Retinal pigment epithelial cell (primary cell): ENCODE measurements around the gene RNF43.
"Not testable (repeated sequence)": the region's sequence is repeated elsewhere in the genome, so short reads cannot be mapped to it uniquely, and the experiment has no call there.

Experiments
- DNase-seq: peaks from one replicate; pipeline ENCODE4 v3.0.0-alpha.2; 2010; ENCODE audit warnings: low read depth
- H3K4me3 ChIP-seq: 2 replicates; pipeline ENCODE4 v1.5.1; 2011; ENCODE audit warnings: mild to moderate bottlenecking, low read length, control low read depth, moderate library complexity
- TF ChIP-seq, protein P1 (sequence below): conservative IDR thresholded peaks from 2 replicates; pipeline ENCODE4 v1.5.1; 2011; ENCODE audit warnings: low read depth, low read length, control low read depth, inconsistent platforms

Gene RNF43

GRCh38 chr17:58399974-58400373 lies 17.4 kb downstream of the RNF43 start:
- H3K4me3 ChIP-seq: no peak overlapping the region
- TF ChIP-seq, protein P1, sequence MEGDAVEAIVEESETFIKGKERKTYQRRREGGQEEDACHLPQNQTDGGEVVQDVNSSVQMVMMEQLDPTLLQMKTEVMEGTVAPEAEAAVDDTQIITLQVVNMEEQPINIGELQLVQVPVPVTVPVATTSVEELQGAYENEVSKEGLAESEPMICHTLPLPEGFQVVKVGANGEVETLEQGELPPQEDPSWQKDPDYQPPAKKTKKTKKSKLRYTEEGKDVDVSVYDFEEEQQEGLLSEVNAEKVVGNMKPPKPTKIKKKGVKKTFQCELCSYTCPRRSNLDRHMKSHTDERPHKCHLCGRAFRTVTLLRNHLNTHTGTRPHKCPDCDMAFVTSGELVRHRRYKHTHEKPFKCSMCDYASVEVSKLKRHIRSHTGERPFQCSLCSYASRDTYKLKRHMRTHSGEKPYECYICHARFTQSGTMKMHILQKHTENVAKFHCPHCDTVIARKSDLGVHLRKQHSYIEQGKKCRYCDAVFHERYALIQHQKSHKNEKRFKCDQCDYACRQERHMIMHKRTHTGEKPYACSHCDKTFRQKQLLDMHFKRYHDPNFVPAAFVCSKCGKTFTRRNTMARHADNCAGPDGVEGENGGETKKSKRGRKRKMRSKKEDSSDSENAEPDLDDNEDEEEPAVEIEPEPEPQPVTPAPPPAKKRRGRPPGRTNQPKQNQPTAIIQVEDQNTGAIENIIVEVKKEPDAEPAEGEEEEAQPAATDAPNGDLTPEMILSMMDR: no peak
- DNase-seq: no peak

DNA sequence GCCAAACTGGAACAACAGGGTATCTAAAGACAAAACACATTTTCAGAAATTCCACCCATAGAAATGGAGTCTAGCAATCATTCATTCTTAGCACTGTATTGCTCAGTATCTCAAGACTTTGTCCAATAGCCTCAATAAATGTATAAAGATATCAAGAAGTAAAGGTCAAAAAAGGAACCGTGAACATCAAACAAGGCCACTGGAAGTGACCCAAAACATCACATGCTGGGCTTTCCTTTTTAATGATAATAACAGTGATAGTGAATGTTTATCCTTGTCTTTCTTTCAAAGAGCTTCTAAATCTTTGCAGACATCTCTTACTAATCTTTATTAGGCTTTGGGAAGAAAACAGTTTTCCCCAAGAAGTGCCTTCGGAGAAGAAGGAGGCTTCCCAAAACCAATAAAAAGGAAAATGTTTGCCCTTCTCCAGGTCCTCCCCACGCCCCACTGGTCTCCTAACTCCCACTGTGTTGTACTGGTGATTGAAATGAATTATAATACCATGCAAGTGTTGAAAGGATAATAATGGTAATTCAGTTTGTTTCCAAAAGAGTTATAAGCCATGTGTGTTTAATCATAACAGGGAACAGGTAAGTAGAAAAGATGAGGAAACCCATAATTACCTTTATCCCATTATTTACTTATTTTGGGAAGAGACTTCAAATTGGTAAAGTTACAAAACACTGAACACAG lies 18.6 kb downstream of the RNF43 start:
- TF ChIP-seq, protein P1: no peak
- no peak for DNase-seq

DNA sequence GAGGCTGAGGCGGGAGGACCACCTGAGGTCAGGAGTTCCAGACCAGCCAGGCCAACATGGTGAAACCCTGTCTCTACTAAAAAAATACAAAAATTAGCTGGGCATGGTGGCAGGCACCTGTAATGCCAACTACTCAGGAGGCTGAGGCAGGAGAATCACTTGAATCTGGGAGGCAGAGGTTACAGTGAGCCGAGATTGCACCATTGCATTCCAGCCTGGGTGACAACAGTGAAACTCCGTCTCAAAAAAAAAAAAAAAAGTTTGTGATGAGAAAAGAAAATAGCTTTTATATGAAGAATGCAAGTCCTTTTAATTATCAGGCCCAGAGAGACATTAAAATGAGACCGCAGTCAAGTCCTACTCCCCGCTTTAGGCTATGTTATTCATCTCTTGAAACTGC lies 19.9 kb downstream of the RNF43 start:
- H3K4me3 ChIP-seq, DNase-seq: not testable (repeated sequence)

More for the DNA sequence above, 18.6 kb downstream of the RNF43 start:
- no peak overlapping the region for H3K4me3 ChIP-seq

DNA sequence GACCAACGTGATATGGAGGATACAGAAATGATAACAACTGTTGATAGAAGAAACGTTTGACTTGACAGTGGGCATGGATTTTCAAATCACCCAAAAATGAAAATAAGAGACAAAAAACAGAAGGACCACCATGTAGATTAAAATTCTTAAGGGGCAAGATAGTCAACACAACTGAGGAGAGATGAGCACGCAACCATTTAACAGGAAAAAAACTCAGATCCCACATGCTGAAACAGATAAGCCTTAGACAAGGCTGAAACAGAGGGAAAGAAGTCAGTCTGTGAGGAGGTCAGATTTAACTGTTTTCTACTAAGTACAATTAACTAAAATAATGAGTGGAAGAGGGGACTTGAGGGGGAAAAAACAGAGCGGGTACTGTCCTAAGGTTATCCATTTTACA lies 21.2 kb downstream of the RNF43 start:
- DNase-seq: no peak
- TF ChIP-seq, protein P1: no peak
- H3K4me3 ChIP-seq: no peak overlapping the region

DNA sequence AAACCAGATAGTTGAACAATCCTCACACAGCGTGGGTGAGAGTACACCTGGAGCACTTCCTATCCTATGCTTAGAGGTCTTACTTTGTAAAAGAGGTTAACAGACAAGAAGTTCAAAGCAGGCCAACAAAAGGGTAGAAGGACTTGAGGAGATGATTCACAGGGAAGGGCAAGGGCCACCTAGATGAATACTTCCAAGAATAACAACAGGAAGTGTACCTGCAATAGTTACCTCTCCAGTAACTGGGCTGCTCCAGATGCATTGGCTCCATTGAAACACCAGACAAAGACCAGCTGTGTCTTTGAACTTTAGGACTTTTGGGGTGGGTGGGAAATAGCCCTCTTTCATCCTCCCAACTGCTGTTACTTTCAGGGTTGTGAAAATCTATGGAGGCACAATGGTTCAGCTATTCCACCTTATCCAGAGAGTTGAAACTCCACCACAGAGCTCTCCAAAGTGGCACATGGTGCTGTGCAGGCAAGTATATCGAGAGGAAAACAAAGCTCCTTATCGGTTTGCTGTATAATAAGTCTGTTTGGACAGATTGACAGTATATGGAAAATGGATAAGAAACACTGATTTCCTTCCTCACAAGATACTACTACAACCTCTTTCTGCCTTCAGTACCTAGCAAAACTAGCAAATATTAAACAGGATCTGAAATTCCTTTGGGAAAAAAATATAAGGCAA lies 22.7 kb downstream of the RNF43 start:
- TF ChIP-seq, protein P1: no peak
- no peak overlapping the region for H3K4me3 ChIP-seq
- DNase-seq: no peak

DNA sequence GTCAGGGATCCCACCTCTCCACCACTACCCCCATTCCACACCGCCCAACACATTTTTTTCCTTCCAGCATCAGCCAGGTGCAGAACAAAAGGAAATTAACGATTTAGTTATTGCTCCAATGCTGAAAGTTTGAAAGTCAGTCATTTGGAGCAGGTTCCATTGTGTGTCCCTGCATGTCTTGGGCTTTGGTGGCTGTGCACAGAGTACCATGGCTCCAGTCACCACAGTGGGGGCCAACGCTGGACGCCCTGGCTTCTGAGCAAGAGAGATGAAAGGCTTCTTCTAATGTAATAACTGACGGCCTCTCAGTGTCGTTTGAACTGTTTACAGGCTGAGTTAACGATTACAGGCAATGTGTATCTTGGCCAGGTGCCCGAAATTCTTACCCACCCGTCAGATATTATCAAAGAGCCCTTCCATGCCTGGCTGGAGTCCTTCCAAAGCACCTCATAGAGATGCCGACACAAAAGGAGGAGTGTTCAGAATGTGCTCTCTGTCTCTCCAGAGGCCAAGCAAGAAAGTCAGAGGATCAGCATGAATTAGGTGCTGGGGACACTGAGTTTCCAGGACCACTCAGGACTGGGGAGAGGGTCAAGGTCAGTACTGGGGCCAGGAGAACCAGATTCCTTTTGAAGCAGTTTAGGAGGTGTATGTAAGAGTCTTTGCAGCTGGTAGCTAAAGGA lies 25.9 kb downstream of the RNF43 start:
- TF ChIP-seq, protein P1: no peak
- H3K4me3 ChIP-seq: no peak overlapping the region
- DNase-seq: peak; percentile 67

- H3K4me3 ChIP-seq: no peak overlapping the region
- TF ChIP-seq, protein P1: no peak
- DNase-seq: no peak
Observed at GRCh38 chr17:58390884-58391283, 26.4 kb downstream of the RNF43 start.
